CD4-positive, alpha-beta T cell treated with Interleukin-12 subunit alpha and Interleukin-12 subunit beta, for 1 hour (primary cell): Measurements from ENCODE around the gene PANK1.
A peak's percentile ranks its signal among the peaks of the same experiment; 100 is the strongest.
"Not testable (repeated sequence)": the region's sequence is repeated elsewhere in the genome, so short reads cannot be mapped to it uniquely, and the experiment has no call there.

Experiments
- DNase-seq: peaks from one replicate; pipeline ENCODE4 v3.0.0-alpha.2; 2020

PANK1 gene

DNA sequence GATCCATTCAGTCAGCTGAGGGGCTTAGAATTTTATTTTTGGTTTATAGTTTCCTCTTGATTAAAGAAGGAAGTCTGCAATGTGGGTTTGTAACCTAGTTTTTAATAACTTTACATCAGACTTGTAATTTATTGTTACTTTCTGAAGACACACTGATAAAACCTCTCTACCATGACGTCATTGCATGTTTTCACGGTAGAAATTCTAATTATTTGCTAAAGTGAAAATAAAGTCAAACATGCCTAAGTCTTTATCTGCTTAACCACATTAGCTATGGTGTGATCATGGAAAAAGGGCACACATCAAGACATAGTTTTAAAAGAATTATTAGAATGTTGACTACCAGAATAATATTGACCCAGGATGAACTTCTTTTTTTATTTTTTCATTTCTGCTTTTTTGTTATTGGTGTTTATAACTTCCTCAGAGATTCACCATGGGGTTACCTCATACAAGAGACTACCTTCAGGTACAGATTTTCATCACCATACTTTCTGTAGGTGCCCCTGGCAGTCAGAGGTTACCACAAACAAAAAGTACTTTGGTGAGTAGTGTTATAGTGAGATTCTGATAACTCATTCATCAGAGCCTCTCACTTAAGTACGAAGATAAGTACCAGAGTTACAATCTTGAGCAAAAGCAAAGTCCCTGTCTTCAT, 7.0 kb upstream of the PANK1 start:
- no peak for DNase-seq

GRCh38 chr10:89651205-89651915, 6.3 kb upstream of the PANK1 start:
- DNase-seq, result no peak

- no peak for DNase-seq
Measured at GRCh38 chr10:89649051-89649450, 4.0 kb upstream of the PANK1 start.

DNA sequence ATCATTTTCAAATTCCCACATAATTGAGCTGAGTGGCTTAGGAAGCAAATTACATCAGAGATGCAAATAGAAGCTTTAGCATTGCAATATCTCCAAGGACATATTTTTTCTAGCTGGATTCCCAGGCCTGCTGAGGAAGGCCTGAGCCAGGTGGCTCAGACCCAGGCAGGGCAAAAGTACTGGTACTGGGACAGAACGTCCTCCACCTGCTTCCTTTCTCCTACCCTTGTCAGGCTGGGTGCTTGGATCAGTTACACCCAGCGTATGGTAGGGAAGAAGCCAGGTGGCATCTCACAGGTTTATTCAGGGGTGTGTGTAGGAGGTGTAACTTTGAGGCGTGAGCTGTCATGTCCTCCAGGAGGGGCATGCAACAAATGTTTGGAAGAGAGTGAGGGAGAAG, 3.0 kb upstream of the PANK1 start:
- no peak for DNase-seq

DNA sequence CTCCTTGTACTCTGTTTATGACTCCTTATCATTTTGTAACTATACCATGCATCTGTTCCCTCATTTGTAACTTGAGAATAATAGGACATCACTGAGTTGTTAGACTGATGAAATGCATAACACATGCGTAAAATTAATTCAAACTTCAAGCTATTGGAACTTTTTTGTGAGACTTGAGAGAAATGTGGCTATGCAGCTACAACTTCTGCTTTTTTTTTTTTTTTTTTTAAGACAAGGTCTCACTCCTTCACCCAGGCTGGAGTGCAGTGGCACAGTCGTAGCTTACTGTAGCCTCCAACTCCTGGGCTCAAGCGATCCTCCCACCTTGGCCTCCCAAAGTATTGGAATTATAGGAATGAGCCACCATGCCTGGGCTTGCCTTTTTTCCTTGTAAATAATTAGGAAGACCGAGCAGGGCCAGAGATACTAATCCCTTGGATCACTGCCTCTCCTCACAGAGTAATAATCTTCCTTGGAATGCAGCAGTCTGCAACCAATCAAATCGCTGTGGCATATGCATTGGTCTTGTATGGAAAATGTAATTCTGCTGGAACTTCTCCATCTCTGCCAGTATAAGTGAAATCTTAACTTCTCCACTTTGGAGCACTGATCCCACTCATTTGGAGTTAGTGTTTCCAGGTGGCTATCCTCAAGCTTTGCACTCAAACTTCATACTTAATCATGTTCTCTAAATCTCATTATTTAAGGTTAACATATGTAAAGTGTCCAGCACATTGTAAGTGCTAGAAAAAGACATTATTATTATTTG, 2.0 kb upstream of the PANK1 start:
- DNase-seq, result no peak

DNA sequence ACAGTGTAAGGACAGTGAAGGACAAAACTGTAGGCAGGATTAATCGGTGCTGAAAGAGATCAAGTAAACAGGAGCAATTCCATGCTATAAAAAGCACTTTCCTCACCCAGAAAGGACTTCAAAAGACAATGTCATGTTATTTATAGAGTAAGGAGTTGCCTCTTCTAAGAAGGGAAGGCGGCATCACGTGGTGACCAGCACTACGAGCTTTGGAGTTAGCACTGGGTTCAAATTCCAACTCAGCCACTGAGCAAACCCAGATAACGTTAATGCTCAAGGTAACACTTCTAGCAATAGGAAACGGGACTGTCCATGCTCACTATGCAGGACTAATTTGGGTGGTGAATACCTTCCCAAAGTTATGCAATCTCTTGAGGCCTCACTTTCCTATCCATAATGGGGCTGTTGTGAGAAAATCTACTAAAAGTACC, 715 bp upstream of the PANK1 start:
- no peak for DNase-seq

DNA sequence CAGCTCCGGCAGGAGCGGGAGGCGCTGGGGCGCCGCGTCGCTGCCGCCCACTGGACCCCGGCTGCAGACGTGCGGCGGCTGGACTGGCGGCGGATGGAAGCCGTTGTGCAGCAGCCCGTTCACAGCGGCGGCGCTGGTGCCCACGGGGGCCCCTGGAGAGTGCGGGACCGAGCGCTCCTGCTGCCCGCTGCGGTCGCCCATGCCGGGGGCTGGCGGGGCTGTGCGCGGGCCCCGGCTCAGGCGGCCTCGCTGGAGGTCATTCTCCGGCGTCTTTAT, 413 bp downstream of the PANK1 start:
- DNase-seq, result no peak

DNA sequence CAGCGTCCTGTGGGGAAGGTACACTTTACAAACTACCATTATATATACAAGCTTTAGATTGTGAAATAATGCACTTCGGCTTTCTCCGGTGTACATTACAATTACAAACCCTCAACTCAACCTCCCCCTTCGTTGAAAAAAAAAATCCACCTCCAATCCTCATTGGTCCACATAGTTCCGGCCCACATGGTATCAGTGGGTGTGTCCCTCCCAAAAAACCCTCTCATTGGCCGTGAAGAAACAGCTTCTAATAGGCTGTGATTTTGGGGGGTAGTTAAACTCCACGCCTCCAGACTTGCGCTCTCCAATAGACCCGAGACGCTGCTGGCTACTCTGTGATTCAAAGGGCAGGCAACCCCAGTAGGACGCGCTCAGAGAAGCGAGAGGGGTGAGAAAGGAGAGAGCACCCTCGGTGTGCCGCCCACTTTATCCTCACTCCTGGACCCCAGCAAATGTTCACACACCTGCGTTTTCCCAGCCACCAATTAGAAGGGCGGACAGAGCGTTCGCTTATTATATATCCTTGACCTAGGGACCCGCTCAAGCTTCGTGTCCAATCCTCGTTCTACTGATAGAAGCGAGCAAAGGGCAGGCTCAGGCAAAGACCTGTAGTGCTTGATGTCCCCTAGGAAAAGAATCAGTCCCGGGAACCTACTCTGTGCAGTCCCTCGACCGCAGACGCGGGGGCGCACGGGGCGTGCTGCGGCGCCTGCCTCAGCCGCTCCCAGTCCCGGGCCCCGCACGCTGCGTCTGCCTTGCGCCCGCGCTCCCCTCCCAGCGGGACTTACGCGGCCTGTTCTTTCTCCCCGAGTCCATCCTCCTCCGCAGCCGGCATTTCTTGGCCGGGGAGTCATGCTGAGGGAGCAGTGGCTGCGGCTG, 991 bp downstream of the PANK1 start:
- DNase-seq, result peak; percentile 83

DNA sequence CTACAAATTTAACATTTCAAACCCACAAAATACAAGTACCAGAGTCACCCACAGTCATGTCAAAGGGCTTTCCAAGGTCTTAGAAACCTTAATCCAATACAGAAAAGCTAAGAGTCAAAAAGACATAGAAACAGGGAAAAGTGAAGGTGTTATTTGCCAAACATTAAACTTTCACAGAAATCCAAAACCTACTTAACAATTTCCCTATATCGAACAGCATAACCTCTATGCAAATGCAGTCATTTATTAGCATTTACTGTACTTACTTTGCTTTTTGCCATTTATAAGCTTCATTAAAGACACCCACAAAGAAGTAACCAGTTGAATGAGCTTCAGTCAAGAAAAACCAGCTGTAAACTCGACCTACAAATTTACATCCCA, 1.6 kb downstream of the PANK1 start:
- DNase-seq, result no peak

GRCh38 chr10:89642193-89642592, 2.8 kb downstream of the PANK1 start:
- DNase-seq, result no peak

DNA sequence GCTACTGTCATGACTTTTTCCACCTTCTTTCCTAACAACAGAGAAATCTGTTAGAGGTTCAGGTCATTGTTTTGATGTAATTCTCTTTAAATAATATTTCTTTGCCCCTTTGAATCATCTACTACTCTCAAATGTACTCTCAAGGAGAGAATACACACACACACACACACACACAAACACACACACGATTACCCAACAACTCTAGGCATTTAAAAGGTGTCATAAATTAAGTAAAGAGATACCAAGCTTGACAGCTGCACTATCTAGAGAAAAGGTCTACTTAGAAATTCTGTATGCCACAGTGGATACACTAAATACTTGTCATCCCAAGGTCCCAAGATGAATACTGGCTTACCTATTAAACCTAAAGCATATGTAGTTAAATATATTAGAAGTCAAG, 4.8 kb downstream of the PANK1 start:
- no peak for DNase-seq

DNA sequence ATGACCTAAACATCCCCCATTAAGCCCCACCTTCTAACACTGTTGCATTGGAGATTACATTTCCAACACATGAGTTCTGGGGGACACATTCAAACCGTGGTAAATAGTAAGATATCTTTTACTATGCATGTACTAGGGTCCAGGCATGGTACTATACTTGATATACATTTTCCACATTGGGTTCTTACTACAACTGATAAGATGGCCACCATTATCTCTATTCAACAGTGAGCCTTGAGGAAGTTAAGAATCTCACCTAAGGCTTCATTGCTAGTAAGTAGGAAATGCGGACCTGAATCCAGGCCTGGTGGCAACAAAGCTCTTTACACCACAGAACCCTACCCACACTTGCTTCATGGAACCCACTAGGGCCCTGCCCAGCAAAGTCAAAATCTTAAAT, 5.7 kb downstream of the PANK1 start:
- no peak for DNase-seq

GRCh38 chr10:89637113-89637512, 7.9 kb downstream of the PANK1 start:
- DNase-seq, result no peak

DNA sequence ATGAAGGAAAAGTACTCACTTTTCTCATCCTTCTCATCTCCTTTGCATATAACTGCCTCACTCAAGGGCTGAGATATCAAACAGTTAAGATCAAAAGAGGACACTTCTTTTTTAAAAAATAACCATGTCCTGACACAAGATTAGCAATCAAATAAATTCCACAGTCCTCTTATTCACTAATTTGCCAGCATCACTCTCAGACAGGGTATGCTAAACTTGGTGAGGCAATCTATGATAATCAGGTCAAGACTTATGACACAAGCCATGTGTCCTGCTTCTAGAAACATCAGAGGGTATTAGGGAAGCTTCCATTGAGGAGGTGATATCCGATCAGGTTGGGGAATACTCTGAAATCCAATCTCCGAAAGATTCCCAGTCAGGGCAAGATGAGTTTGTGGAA, 10.4 kb downstream of the PANK1 start:
- no peak for DNase-seq

DNA sequence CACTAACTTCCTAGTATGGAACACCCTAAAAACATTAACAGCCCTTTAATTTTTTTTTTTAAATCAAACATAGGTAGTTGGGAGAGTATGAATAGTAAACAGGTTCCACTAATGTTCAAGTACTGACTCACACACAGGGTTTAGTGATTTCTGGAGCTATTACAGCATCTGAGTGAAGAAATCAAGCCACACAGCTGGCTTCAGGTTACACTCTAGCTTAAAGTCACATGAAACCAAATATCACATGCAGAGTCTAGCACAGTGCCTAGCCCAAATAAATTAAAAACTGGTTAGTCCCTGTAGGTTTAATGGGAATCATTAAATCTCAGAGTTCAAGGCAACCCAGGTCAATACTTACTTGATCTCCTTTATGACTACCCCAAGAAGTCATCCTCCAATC, 11.6 kb downstream of the PANK1 start:
- no peak for DNase-seq

DNA sequence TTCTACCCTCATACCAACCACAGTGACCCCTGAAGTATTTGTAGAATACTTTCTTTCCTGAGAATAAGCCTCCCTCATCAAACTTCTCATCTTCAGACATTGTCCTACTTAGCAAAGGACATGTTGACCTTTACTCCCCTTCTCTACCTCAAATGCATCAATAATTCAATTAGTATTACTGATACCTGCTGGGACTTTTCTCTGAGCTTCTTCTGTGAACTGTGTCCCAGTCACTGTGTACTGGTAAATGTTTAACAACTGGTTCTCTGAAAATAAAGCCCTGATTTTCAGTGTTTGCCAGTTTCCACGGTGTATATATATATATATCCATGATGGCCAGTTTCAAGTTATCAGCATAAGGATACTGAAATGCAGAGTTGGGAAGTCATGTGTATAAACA, 12.2 kb downstream of the PANK1 start:
- no peak for DNase-seq

- DNase-seq, result no peak
Measured at GRCh38 chr10:89627830-89628229, 17.2 kb downstream of the PANK1 start.

GRCh38 chr10:89625041-89625765, 19.8 kb downstream of the PANK1 start:
- no peak for DNase-seq

GRCh38 chr10:89624020-89624419, 21.0 kb downstream of the PANK1 start:
- DNase-seq, result no peak

DNA sequence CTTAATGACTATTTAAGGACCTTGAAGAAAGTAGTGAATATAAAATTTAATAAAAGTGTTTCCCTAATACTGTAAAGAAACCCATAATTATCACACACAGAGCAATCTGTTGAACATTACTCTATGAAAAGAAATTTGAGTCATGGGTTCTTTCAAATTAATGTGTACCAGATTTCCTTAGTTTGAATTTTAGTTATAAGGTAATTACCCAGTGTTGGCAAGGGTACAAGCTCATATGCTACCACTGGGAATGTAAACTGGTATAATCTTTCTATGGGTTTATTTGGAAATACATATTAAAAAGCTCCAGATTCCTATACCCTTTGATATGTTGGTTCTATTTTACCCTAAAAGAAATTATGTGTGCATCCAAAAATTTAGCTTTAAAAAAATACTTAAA, 22.9 kb downstream of the PANK1 start:
- no peak for DNase-seq

- no peak for DNase-seq
Measured at GRCh38 chr10:89621438-89621837, 23.6 kb downstream of the PANK1 start.

DNA sequence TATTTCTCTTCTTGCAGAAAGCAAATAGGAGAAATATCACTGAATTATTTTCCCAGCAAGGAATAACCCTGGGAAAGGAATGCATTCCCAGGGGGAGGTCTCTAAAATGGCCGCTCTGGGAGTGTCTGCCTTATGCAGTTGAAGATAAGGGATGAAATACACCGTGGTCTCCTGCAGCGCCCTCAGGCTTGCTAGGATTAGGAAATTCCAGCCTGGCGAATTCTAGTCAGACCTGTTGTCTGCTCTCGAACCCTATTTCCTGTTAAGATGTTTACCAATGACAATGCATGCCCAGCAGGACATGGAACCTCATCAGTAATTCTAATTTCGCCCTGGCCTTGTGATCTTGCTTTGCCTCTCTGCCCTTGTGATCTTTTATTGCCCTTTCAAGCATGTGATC, 24.7 kb downstream of the PANK1 start:
- not testable (repeated sequence) for DNase-seq

- no peak for DNase-seq
Measured at GRCh38 chr10:89615824-89616223, 29.2 kb downstream of the PANK1 start.
